HepG2 (cell line): ENCODE data around the gene SLC13A3. TPM values are rescaled to one million over a fixed set of nuclear protein-coding genes. Genes with fewer than 3 reads are reported as not detected.

ENCODE experiments used
- ATAC-seq: fragments of 200-7000 bp; cut with Tn5 transposase; 3 replicates; pipeline ENCODE4 v1.9.1; 2020; ENCODE audit warnings: mild to moderate bottlenecking, moderate library complexity
- BruUV-seq: library from RNA; stranded (reverse); fragments of 400-500 nt; replicated peaks from 2 replicates; lab custom pipeline; 2021; lab: Mats Ljungman, UMichigan
- CTCF ChIA-PET: fragments of 300-600 bp; formaldehyde crosslinking; extraction: SDS; loops from one replicate; lab custom pipeline; 2021; ENCODE audit warnings: low total read pairs, inconsistent platforms, low intra/inter-chr PET ratio; lab: Yijun Ruan, JAX
- POLR2A ChIA-PET: fragments of 350-600 bp; sonication (Branson Sonifier 250); formaldehyde crosslinking; loops from one replicate; lab custom pipeline; 2020; ENCODE audit warnings: antibody characterized with exemption, inconsistent platforms; lab: Yijun Ruan, JAX
- DNase-seq: peaks from one replicate; pipeline ENCODE4 v3.0.0-alpha.2; 2015; ENCODE audit warnings: low spot score
- FAIRE-seq: peaks from 3 replicates; lab custom pipeline; 2011; peaks lifted over from hg19 to GRCh38; lab: Jason Lieb, UNC
- H2AFZ ChIP-seq: one replicate; pipeline ENCODE4 v1.6.1; 2011; ENCODE audit warnings: low read length, inconsistent platforms
- H3K27ac ChIP-seq: fragments of 300-600 bp; 3 replicates; pipeline ENCODE4 v1.8.0; 2011; ENCODE audit warnings: mixed run types, mild to moderate bottlenecking, mixed read lengths, low read length, inconsistent platforms; ENCODE audit not compliant: insufficient read depth; ENCODE audit errors: extremely low read length
- H3K27me3 ChIP-seq, 2 experiments: fragments of 200-600 bp in 1 of 2; 2 replicates in 1 of 2; 3 replicates in 1 of 2; pipeline versions ENCODE4 v1.6.0 to v1.8.0; 2011; ENCODE audit warnings: low read length in 2 of 2, mild to moderate bottlenecking in 2 of 2, moderate library complexity in 2 of 2, inconsistent platforms in 1 of 2; ENCODE audit not compliant: insufficient read depth in 2 of 2, control insufficient read depth in 1 of 2
- H3K36me3 ChIP-seq, 2 experiments: fragments of 200-600 bp in 1 of 2; replicated peaks in 1 of 2; 2 replicates in 1 of 2; 3 replicates in 1 of 2; pipeline versions ENCODE4 v1.5.1 to v1.8.0; 2011; ENCODE audit warnings: low read length in 2 of 2, inconsistent platforms in 1 of 2; ENCODE audit not compliant: insufficient read depth in 2 of 2, control insufficient read depth in 1 of 2
- H3K4me1 ChIP-seq: 2 replicates; pipeline ENCODE4 v1.5.1; 2012; ENCODE audit warnings: low read length, inconsistent platforms; ENCODE audit not compliant: insufficient read depth
- H3K4me2 ChIP-seq: 2 replicates; pipeline ENCODE4 v1.6.0; 2011; ENCODE audit warnings: low read depth, low read length, inconsistent platforms
- H3K4me3 ChIP-seq, 3 experiments: fragments of 200-600 bp in 1 of 3; sonication (generic), shearing (Covaris generic) in 1 of 3; replicated peaks in 1 of 3; 2 replicates each; pipeline ENCODE4 v1.5.1; 2011 to 2016; ENCODE audit warnings: low read length in 3 of 3, inconsistent platforms in 2 of 3, low read depth in 2 of 3, mild to moderate bottlenecking in 2 of 3, control low read depth in 1 of 3, mixed read lengths in 1 of 3; ENCODE audit not compliant: insufficient read depth in 1 of 3
- H3K79me2 ChIP-seq: one replicate; pipeline ENCODE4 v1.6.1; 2011; ENCODE audit warnings: low read length, inconsistent platforms; ENCODE audit not compliant: insufficient read depth
- H3K9ac ChIP-seq: 2 replicates; pipeline ENCODE4 v1.6.0; 2011; ENCODE audit warnings: mild to moderate bottlenecking, low read depth, low read length, inconsistent platforms; ENCODE audit not compliant: insufficient read depth
- H3K9me3 ChIP-seq: 2 replicates; pipeline ENCODE4 v1.5.1; 2012; ENCODE audit warnings: mild to moderate bottlenecking, low read length
- H4K20me1 ChIP-seq: 2 replicates; pipeline ENCODE4 v1.6.0; 2011; ENCODE audit warnings: inconsistent platforms, mild to moderate bottlenecking, low read length, moderate library complexity; ENCODE audit not compliant: insufficient read depth
- ARNT ChIP-seq: fragments of 450-650 bp; IDR thresholded peaks from 2 replicates; pipeline ENCODE4 v1.6.1; 2017
- FOXM1 ChIP-seq: sonication (generic); formaldehyde crosslinking; IDR thresholded peaks from 2 replicates; pipeline ENCODE4 v1.5.0; 2020; ENCODE audit warnings: missing genetic modification reagents
- ISX ChIP-seq: sonication (generic); formaldehyde crosslinking; conservative IDR thresholded peaks from 2 replicates; pipeline ENCODE4 v1.5.0; 2020; ENCODE audit warnings: missing genetic modification reagents
- KDM3A ChIP-seq: IDR thresholded peaks from 2 replicates; pipeline ENCODE4 v1.6.1; 2018; ENCODE audit warnings: low read depth, missing compliant biosample characterization
- MAFF ChIP-seq: IDR thresholded peaks from 2 replicates; pipeline ENCODE4 v1.6.1; 2011; ENCODE audit warnings: low read depth, low read length, improper control_type of control experiment
- MTF2 ChIP-seq: sonication (generic); formaldehyde crosslinking; IDR thresholded peaks from 2 replicates; pipeline ENCODE4 v1.5.0; 2020; ENCODE audit warnings: missing genetic modification reagents, borderline replicate concordance
- NFYC ChIP-seq: IDR thresholded peaks from 2 replicates; pipeline ENCODE4 v1.6.1; 2016; ENCODE audit warnings: missing genetic modification reagents, missing compliant biosample characterization
- NR2F6 ChIP-seq, 2 experiments: IDR thresholded peaks; 2 replicates each; pipeline ENCODE4 v1.6.1; 2016; ENCODE audit warnings: antibody characterized with exemption in 1 of 2, mild to moderate bottlenecking in 1 of 2
- RARA ChIP-seq: IDR thresholded peaks from 2 replicates; pipeline ENCODE4 v1.6.1; 2016; ENCODE audit warnings: missing genetic modification reagents, missing compliant biosample characterization
- ZFP36L2 ChIP-seq: sonication (generic); formaldehyde crosslinking; IDR thresholded peaks from 2 replicates; pipeline ENCODE4 v1.4.0; 2020; ENCODE audit warnings: missing genetic modification reagents
- ZNF160 ChIP-seq: sonication (generic); formaldehyde crosslinking; IDR thresholded peaks from 2 replicates; pipeline ENCODE4 v1.8.0; 2022; ENCODE audit warnings: mild to moderate bottlenecking, inconsistent platforms, missing genetic modification reagents
- ZNF30 ChIP-seq: sonication (generic); formaldehyde crosslinking; IDR thresholded peaks from 2 replicates; pipeline ENCODE4 v1.5.0; 2020; ENCODE audit warnings: mild to moderate bottlenecking, missing genetic modification reagents
- ZNF383 ChIP-seq: sonication (generic); formaldehyde crosslinking; IDR thresholded peaks from 2 replicates; pipeline ENCODE4 v1.4.0; 2020; ENCODE audit warnings: missing genetic modification reagents, mild to moderate bottlenecking, borderline replicate concordance
- ZNF607 ChIP-seq: sonication (generic); formaldehyde crosslinking; IDR thresholded peaks from 2 replicates; pipeline ENCODE4 v1.5.1; 2020; ENCODE audit warnings: missing genetic modification reagents, mild to moderate bottlenecking, borderline replicate concordance
- ZNF724P ChIP-seq: sonication (generic); formaldehyde crosslinking; IDR thresholded peaks from 2 replicates; pipeline ENCODE4 v1.8.0; 2022; ENCODE audit warnings: missing genetic modification reagents, borderline replicate concordance
- WGBS: methylation state at CpG from one replicate; pipeline ENCODE4 v1.1.6; 2017; ENCODE audit warnings: low lambda C conversion rate; 5-methylcytosine and 5-hydroxymethylcytosine counted together
- in situ Hi-C: cut with HindIII; loops from 2 replicates; pipeline ENCODE4 v1.10.0; 2017; ENCODE audit warnings: low pct_unique_long_range_greater_than_20kb; ENCODE audit not compliant: extremely low pct_ligation_motif_present
- intact Hi-C: fragments of 100-400 bp; cut with micrococcal nuclease; formaldehyde crosslinking; loops from one replicate; pipeline ENCODE4 v1.10.0; 2022; ENCODE audit not compliant: unreplicated experiment
- polyA plus RNA-seq, 8 experiments: library from polyadenylated mRNA; depleted of rRNA in 3 of 8; stranded (reverse) in 7 of 8; unstranded in 1 of 8; fragments of >200 nt; fragmentation: Illumina TruSeq in 4 of 8; extraction: Trizol in 4 of 8; gene quantifications; 2 replicates each; pipeline versions ENCODE4 v1.2.1 to v1.2.3, GENCODE V29; 2011 to 2016; ENCODE audit warnings: low read depth in 4 of 8, missing spikeins in 1 of 8, mixed read lengths in 1 of 8; ENCODE audit not compliant: insufficient read depth in 1 of 8
- total RNA-seq, 5 experiments: library from RNA; depleted of rRNA; stranded (reverse); fragments of >200 nt; fragmentation: Illumina TruSeq; extraction: Trizol; gene quantifications; 2 replicates each; pipeline ENCODE4 v1.2.3, GENCODE V29; 2016; ENCODE audit warnings: low read depth in 1 of 5
- TF ChIP-seq, protein P1 (sequence below): IDR thresholded peaks from 2 replicates; pipeline ENCODE4 v1.6.1; 2016; ENCODE audit warnings: missing genetic modification reagents, missing compliant biosample characterization
- TF ChIP-seq, protein P2 (sequence below): sonication (generic); formaldehyde crosslinking; IDR thresholded peaks from 2 replicates; pipeline ENCODE4 v1.4.0; 2020; ENCODE audit warnings: missing genetic modification reagents, mild to moderate bottlenecking, borderline replicate concordance
- TF ChIP-seq, protein P3 (sequence below): sonication (generic); formaldehyde crosslinking; IDR thresholded peaks from 2 replicates; pipeline ENCODE4 v1.5.1; 2020; ENCODE audit warnings: mild to moderate bottlenecking, missing genetic modification reagents, borderline replicate concordance

SLC13A3 gene
- total and polyA plus RNA-seq, 2 of the 13 experiments (the other 11 are each of a cell fraction or from before 2014, with no cell fraction given), result 66.5 to 76.0 TPM

DNA sequence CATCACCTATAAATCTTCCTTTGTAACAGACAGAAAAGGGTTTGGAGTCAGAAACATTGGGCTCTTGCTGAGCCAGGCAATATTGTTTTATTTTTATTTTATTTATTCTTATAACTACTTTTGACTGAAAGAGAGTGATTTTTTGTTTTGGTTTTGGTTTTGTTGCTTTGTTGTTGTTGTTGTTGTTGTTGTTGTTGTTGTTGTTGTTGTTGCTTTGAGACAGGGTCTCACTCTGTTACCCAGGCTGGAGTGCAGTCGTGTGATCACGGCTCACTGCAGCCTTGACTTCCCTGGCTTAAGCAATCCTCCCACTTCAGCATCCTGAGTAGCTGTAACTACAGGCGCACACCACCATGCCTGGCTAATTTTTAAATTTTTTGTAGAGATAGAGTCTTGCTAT lies 15.0 kb upstream of the SLC13A3 start (continued):
- TF ChIP-seq ZNF383 (CRISPR knock-in tag) (no peak), FOXM1 (CRISPR knock-in tag) (no peak), ISX (CRISPR knock-in tag) (no peak), NFYC (CRISPR knock-in tag) (no peak), ZNF724P (CRISPR knock-in tag) (no peak), ZNF607 (CRISPR knock-in tag) (no peak), KDM3A (CRISPR knock-in tag) (no peak), ZNF30 (CRISPR knock-in tag) (0 out of 2 replicates have a peak, but pooled peaks have one; percentile 50)

DNA sequence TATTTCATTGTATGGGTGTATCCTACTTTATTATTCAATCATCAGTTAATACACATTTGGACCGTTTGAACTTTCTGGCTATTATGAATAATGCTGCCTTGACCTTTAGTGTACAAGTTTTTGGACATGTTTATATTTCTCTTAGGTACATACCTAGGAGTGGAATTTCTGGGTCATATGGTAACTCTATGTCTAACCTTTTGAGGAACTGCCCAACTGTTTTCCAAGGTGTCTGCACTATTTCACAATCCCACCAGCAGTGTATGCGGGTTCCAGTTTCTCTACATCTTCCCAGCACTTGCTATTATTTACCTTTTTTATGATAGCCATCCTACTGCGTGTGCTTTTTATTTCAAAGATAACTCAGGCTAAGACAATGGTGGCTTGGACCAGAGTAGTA lies 14.3 kb upstream of the SLC13A3 start:
- Histone ChIP-seq H3K36me3 (no peaks in the 10 kb centered on the region), H4K20me1 (no peaks in the 10 kb centered on the region), H3K4me2 (peak overlapping the region; percentile 4; the same call in 1 of the 2 replicates), H3K27me3 (no peaks in the 10 kb centered on the region), H3K4me1 (peaks cover 85% of the 10 kb centered on the region), H3K79me2 (no peaks in the 10 kb centered on the region), H3K9ac (no peak overlapping the region), H2AFZ (no peak overlapping the region), H3K9me3 (peaks cover 24% of the 10 kb centered on the region), H3K4me3 (no peak overlapping the region; a peak in 1 of 6 replicates), H3K27ac (peak overlapping the region; percentile 84)
- WGBS, result 52% methylated on average over 3 of the region's 3 CpGs
- in situ Hi-C loops (no loop called here), intact Hi-C loops (loop anchor here (2.0 kb wide), 1 partner anchor 15 kb away; the partner anchor contains the start of gene SLC13A3)
- POLR2A ChIA-PET, result interaction anchor here (1.8 to 2.1 kb wide), 4 partner anchors 11 to 16 kb away, joined by 5 to 23 read pairs (median 14); partner anchors contain the start of gene SLC13A3
- CTCF ChIA-PET, result no interaction called here
- no peak for DNase-seq
- no TSS peak for BruUV-seq
- no peak for ATAC-seq
- no peak for FAIRE-seq
- peak; percentile 93 for TF ChIP-seq RARA (CRISPR knock-in tag)
- no peak for TF ChIP-seq MAFF
- no peak for TF ChIP-seq NFYC (CRISPR knock-in tag)
- peak; percentile 66 for TF ChIP-seq NR2F6 (IDR thresholded peaks at IDR 0.05)
- TF ChIP-seq NR2F6 (CRISPR knock-in tag; IDR thresholded peaks at IDR 0.05), result peak; percentile 72; the same call in 1 of the 2 replicates
- TF ChIP-seq ZFP36L2 (CRISPR knock-in tag), result no peak
- TF ChIP-seq MTF2 (CRISPR knock-in tag), result no peak
- TF ChIP-seq, protein P1, sequence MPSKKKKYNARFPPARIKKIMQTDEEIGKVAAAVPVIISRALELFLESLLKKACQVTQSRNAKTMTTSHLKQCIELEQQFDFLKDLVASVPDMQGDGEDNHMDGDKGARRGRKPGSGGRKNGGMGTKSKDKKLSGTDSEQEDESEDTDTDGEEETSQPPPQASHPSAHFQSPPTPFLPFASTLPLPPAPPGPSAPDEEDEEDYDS (CRISPR knock-in tag), result no peak
- TF ChIP-seq, protein P2, sequence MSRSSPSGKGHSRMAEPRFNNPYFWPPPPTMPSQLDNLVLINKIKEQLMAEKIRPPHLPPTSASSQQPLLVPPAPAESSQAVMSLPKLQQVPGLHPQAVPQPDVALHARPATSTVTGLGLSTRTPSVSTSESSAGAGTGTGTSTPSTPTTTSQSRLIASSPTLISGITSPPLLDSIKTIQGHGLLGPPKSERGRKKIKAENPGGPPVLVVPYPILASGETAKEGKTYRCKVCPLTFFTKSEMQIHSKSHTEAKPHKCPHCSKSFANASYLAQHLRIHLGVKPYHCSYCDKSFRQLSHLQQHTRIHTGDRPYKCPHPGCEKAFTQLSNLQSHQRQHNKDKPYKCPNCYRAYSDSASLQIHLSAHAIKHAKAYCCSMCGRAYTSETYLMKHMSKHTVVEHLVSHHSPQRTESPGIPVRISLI (CRISPR knock-in tag), result no peak
- no peak for TF ChIP-seq ARNT
- TF ChIP-seq, protein P3, sequence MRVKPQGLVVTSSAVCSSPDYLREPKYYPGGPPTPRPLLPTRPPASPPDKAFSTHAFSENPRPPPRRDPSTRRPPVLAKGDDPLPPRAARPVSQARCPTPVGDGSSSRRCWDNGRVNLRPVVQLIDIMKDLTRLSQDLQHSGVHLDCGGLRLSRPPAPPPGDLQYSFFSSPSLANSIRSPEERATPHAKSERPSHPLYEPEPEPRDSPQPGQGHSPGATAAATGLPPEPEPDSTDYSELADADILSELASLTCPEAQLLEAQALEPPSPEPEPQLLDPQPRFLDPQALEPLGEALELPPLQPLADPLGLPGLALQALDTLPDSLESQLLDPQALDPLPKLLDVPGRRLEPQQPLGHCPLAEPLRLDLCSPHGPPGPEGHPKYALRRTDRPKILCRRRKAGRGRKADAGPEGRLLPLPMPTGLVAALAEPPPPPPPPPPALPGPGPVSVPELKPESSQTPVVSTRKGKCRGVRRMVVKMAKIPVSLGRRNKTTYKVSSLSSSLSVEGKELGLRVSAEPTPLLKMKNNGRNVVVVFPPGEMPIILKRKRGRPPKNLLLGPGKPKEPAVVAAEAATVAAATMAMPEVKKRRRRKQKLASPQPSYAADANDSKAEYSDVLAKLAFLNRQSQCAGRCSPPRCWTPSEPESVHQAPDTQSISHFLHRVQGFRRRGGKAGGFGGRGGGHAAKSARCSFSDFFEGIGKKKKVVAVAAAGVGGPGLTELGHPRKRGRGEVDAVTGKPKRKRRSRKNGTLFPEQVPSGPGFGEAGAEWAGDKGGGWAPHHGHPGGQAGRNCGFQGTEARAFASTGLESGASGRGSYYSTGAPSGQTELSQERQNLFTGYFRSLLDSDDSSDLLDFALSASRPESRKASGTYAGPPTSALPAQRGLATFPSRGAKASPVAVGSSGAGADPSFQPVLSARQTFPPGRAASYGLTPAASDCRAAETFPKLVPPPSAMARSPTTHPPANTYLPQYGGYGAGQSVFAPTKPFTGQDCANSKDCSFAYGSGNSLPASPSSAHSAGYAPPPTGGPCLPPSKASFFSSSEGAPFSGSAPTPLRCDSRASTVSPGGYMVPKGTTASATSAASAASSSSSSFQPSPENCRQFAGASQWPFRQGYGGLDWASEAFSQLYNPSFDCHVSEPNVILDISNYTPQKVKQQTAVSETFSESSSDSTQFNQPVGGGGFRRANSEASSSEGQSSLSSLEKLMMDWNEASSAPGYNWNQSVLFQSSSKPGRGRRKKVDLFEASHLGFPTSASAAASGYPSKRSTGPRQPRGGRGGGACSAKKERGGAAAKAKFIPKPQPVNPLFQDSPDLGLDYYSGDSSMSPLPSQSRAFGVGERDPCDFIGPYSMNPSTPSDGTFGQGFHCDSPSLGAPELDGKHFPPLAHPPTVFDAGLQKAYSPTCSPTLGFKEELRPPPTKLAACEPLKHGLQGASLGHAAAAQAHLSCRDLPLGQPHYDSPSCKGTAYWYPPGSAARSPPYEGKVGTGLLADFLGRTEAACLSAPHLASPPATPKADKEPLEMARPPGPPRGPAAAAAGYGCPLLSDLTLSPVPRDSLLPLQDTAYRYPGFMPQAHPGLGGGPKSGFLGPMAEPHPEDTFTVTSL (CRISPR knock-in tag), result 0 out of 2 replicates have a peak, but pooled peaks have one; percentile 33
- no peak for TF ChIP-seq ZNF160 (CRISPR knock-in tag)
